ENCODE data around the gene NEUROG1. TPM values are rescaled to one million over a fixed set of nuclear protein-coding genes. Genes with fewer than 3 reads are reported as not detected.
"Not testable (repeated sequence)": the region's sequence is repeated elsewhere in the genome, so short reads cannot be mapped to it uniquely, and the experiment has no call there.

NEUROG1 gene
- total RNA-seq, 1 donor from 2014 or later = 0.04 TPM

GRCh38 chr5:135497971-135498636 lies 37.7 kb downstream of the NEUROG1 start:
- peaks cover 7% of the 10 kb centered on the region for H3K27me3 ChIP-seq (ENCODE audit: control insufficient read depth, insufficient read depth, low read length)
- DNase-seq (ENCODE audit: low read depth) = no peak
- no peak overlapping the region for H3K4me3 ChIP-seq (ENCODE audit: low read depth, low read length)
- no peak for TF ChIP-seq CTCF (IDR thresholded peaks at IDR 0.05; ENCODE audit: insufficient read depth, low read length, poor library complexity, severe bottlenecking)
- no peaks in the 10 kb centered on the region for H3K36me3 ChIP-seq (ENCODE audit: control insufficient read depth, insufficient read depth, low read length)

- not testable (repeated sequence) for H3K36me3 ChIP-seq (ENCODE audit: control insufficient read depth, insufficient read depth, low read length); H3K4me3 ChIP-seq (ENCODE audit: low read depth, low read length); DNase-seq (ENCODE audit: low read depth)
- H3K27me3 ChIP-seq (ENCODE audit: control insufficient read depth, insufficient read depth, low read length) = peaks cover 20% of the 10 kb centered on the region
Observed at GRCh38 chr5:135495531-135495930, 40.2 kb downstream of the NEUROG1 start.

- Histone ChIP-seq H3K4me3 (ENCODE audit: low read depth, low read length) (no peak overlapping the region), H3K27me3 (ENCODE audit: control insufficient read depth, insufficient read depth, low read length) (peaks cover 33% of the 10 kb centered on the region), H3K36me3 (ENCODE audit: control insufficient read depth, insufficient read depth, low read length) (no peaks in the 10 kb centered on the region)
- DNase-seq (ENCODE audit: low read depth) = no peak
- no peak for TF ChIP-seq CTCF (IDR thresholded peaks at IDR 0.05; ENCODE audit: insufficient read depth, low read length, poor library complexity, severe bottlenecking)
Observed at GRCh38 chr5:135494196-135494595, 41.6 kb downstream of the NEUROG1 start.

- DNase-seq (ENCODE audit: low read depth) = peak; percentile 45
- no peak for TF ChIP-seq CTCF (IDR thresholded peaks at IDR 0.05; ENCODE audit: insufficient read depth, low read length, poor library complexity, severe bottlenecking)
- H3K4me3 ChIP-seq (ENCODE audit: low read depth, low read length) = no peak overlapping the region
- no peaks in the 10 kb centered on the region for H3K36me3 ChIP-seq (ENCODE audit: control insufficient read depth, insufficient read depth, low read length)
- H3K27me3 ChIP-seq (ENCODE audit: control insufficient read depth, insufficient read depth, low read length) = peaks cover 36% of the 10 kb centered on the region
Observed at GRCh38 chr5:135493406-135494180, 42.2 kb downstream of the NEUROG1 start.

GRCh38 chr5:135492319-135492626 lies 43.5 kb downstream of the NEUROG1 start:
- no peak for TF ChIP-seq CTCF (IDR thresholded peaks at IDR 0.05; ENCODE audit: insufficient read depth, low read length, poor library complexity, severe bottlenecking)
- no peaks in the 10 kb centered on the region for H3K36me3 ChIP-seq (ENCODE audit: control insufficient read depth, insufficient read depth, low read length)
- no peak overlapping the region for H3K4me3 ChIP-seq (ENCODE audit: low read depth, low read length)
- DNase-seq (ENCODE audit: low read depth) = no peak
- H3K27me3 ChIP-seq (ENCODE audit: control insufficient read depth, insufficient read depth, low read length) = peaks cover 41% of the 10 kb centered on the region

GRCh38 chr5:135491552-135492318 lies 44.0 kb downstream of the NEUROG1 start:
- H3K27me3 ChIP-seq (ENCODE audit: control insufficient read depth, insufficient read depth, low read length) = peaks cover 45% of the 10 kb centered on the region
- DNase-seq (ENCODE audit: low read depth) = no peak
- no peaks in the 10 kb centered on the region for H3K36me3 ChIP-seq (ENCODE audit: control insufficient read depth, insufficient read depth, low read length)
- no peak overlapping the region for H3K4me3 ChIP-seq (ENCODE audit: low read depth, low read length)
- no peak for TF ChIP-seq CTCF (IDR thresholded peaks at IDR 0.05; ENCODE audit: insufficient read depth, low read length, poor library complexity, severe bottlenecking)
